T-helper 9 cell (primary cell): ENCODE data around the gene SPECC1.
A peak's percentile ranks its signal among the peaks of the same experiment; 100 is the strongest.
"Not testable (repeated sequence)": the region's sequence is repeated elsewhere in the genome, so short reads cannot be mapped to it uniquely, and the experiment has no call there.

Experiments used
- DNase-seq: peaks from one replicate; pipeline ENCODE4 v3.0.0-alpha.2; 2020

The SPECC1 gene

GRCh38 chr17:20097330-20097729 lies 88.2 kb downstream of the SPECC1 start:
- no peak for DNase-seq

- DNase-seq = no peak
Observed at GRCh38 chr17:20098314-20098713, 89.2 kb downstream of the SPECC1 start.

GRCh38 chr17:20100806-20101205 lies 91.6 kb downstream of the SPECC1 start:
- not testable (repeated sequence) for DNase-seq

- DNase-seq = no peak
Observed at GRCh38 chr17:20103454-20104446, 94.6 kb downstream of the SPECC1 start.

GRCh38 chr17:20105539-20106280 lies 96.6 kb downstream of the SPECC1 start:
- DNase-seq = no peak

GRCh38 chr17:20106446-20106845 lies 97.3 kb downstream of the SPECC1 start:
- not testable (repeated sequence) for DNase-seq

- DNase-seq = no peak
Observed at GRCh38 chr17:20109076-20109475, 99.9 kb downstream of the SPECC1 start.

GRCh38 chr17:20111538-20111937 lies 102.4 kb downstream of the SPECC1 start:
- DNase-seq = no peak

GRCh38 chr17:20114466-20114865 lies 105.3 kb downstream of the SPECC1 start:
- DNase-seq = no peak

- DNase-seq = peak; percentile 35
Observed at GRCh38 chr17:20116683-20117309, 107.6 kb downstream of the SPECC1 start.

GRCh38 chr17:20118280-20118679 lies 109.1 kb downstream of the SPECC1 start:
- DNase-seq = no peak

- DNase-seq = no peak
Observed at GRCh38 chr17:20120836-20121235, 111.7 kb downstream of the SPECC1 start.

GRCh38 chr17:20121359-20122253 lies 112.4 kb downstream of the SPECC1 start:
- DNase-seq = peak; percentile 52

GRCh38 chr17:20122254-20122879 lies 113.2 kb downstream of the SPECC1 start:
- no peak for DNase-seq

GRCh38 chr17:20123209-20123608 lies 114.0 kb downstream of the SPECC1 start:
- DNase-seq = no peak

- DNase-seq = no peak
Observed at GRCh38 chr17:20125724-20126123, 116.6 kb downstream of the SPECC1 start.

GRCh38 chr17:20127360-20128035 lies 118.3 kb downstream of the SPECC1 start:
- no peak for DNase-seq

- no peak for DNase-seq
Observed at GRCh38 chr17:20128036-20128667, 119.0 kb downstream of the SPECC1 start.

- DNase-seq = no peak
Observed at GRCh38 chr17:20133517-20133916, 124.4 kb downstream of the SPECC1 start.

- no peak for DNase-seq
Observed at GRCh38 chr17:20141198-20141972, 132.2 kb downstream of the SPECC1 start.
